GM12878 (cell line): ENCODE measurements around the gene HSPA1B. TPM values are rescaled to one million over a fixed set of nuclear protein-coding genes. Genes with fewer than 3 reads are reported as not detected.

ENCODE experiments used
- ATAC-seq: fragments of 200-7000 bp; cut with Tn5 transposase; 3 replicates; pipeline ENCODE4 v1.9.1; 2020; ENCODE audit warnings: mild to moderate bottlenecking, moderate library complexity
- BruUV-seq: library from RNA; stranded (reverse); fragments of 400-500 nt; replicated peaks from 2 replicates; lab custom pipeline; 2021; lab: Mats Ljungman, UMichigan
- CTCF ChIA-PET: fragments of 300-600 bp; sonication (Branson Sonifier 250); formaldehyde crosslinking; extraction: SDS; loops from one replicate; lab custom pipeline; 2021; ENCODE audit warnings: inconsistent platforms; lab: Yijun Ruan, JAX
- POLR2A ChIA-PET: fragments of 350-600 bp; formaldehyde crosslinking; extraction: SDS; loops from one replicate; lab custom pipeline; 2021; ENCODE audit warnings: inconsistent platforms; lab: Charles Lee
- RAD21 ChIA-PET: fragments of 300-600 bp; sonication (Branson Sonifier 250); formaldehyde crosslinking; loops from one replicate; lab custom pipeline; 2023; ENCODE audit warnings: antibody characterized with exemption; ENCODE audit not compliant: unreplicated experiment; lab: Charles Lee
- SMC1A ChIA-PET: fragments of 300-600 bp; sonication (Branson Sonifier 250); formaldehyde crosslinking; loops from one replicate; lab custom pipeline; 2023; ENCODE audit not compliant: unreplicated experiment, uncharacterized antibody; lab: Charles Lee
- DNase-seq: peaks from one replicate; pipeline ENCODE4 v3.0.0-alpha.2; 2011; ENCODE audit warnings: low read depth, low spot score
- FAIRE-seq: peaks from 3 replicates; lab custom pipeline; 2011; peaks lifted over from hg19 to GRCh38; lab: Jason Lieb, UNC
- H2AFZ ChIP-seq: 2 replicates; pipeline ENCODE4 v1.6.0; 2011; ENCODE audit warnings: low read depth, low read length, control low read depth; ENCODE audit not compliant: control insufficient read depth
- H3K27ac ChIP-seq: 2 replicates; pipeline ENCODE4 v1.5.1; 2011; ENCODE audit warnings: control low read depth; ENCODE audit not compliant: control insufficient read depth, insufficient read depth
- H3K27me3 ChIP-seq, 2 experiments: replicated peaks in 1 of 2; 2 replicates each; pipeline versions ENCODE4 v1.6.0 to v1.6.1; 2011; ENCODE audit warnings: low read length in 1 of 2; ENCODE audit not compliant: control insufficient read depth in 2 of 2, insufficient read depth in 2 of 2
- H3K36me3 ChIP-seq, 2 experiments: 2 replicates each; pipeline ENCODE4 v1.5.1; 2011; ENCODE audit warnings: low read length in 1 of 2; ENCODE audit not compliant: control insufficient read depth in 2 of 2, insufficient read depth in 2 of 2
- H3K4me1 ChIP-seq: 2 replicates; pipeline ENCODE4 v1.6.1; 2011; ENCODE audit warnings: mild to moderate bottlenecking, low read length, moderate library complexity, mixed read lengths; ENCODE audit not compliant: control insufficient read depth, insufficient read depth
- H3K4me2 ChIP-seq: 2 replicates; pipeline ENCODE4 v1.6.0; 2011; ENCODE audit warnings: control low read depth; ENCODE audit not compliant: control insufficient read depth, insufficient read depth
- H3K4me3 ChIP-seq: fragments of 200-600 bp; sonication (generic); 2 replicates; pipeline ENCODE4 v1.5.1; 2016
- H3K79me2 ChIP-seq: 2 replicates; pipeline ENCODE4 v1.6.0; 2011; ENCODE audit warnings: low read length; ENCODE audit not compliant: control insufficient read depth, insufficient read depth
- H3K9ac ChIP-seq: 2 replicates; pipeline ENCODE4 v1.8.0; 2011; ENCODE audit warnings: low read length, control low read depth, mixed read lengths; ENCODE audit not compliant: control insufficient read depth, insufficient read depth
- H3K9me3 ChIP-seq: replicated peaks from 3 replicates; pipeline ENCODE4 v1.5.1; 2011; ENCODE audit warnings: mild to moderate bottlenecking, low read length; ENCODE audit not compliant: control insufficient read depth, insufficient read depth
- H4K20me1 ChIP-seq: 2 replicates; pipeline ENCODE4 v1.6.0; 2011; ENCODE audit not compliant: control insufficient read depth, insufficient read depth
- ASH2L ChIP-seq: fragments of 300-600, 200-600 bp; sonication (generic); IDR thresholded peaks from 2 replicates; pipeline ENCODE4 v1.6.1; 2017; ENCODE audit warnings: low read depth, mild to moderate bottlenecking, borderline replicate concordance
- EGR1 ChIP-seq, 2 experiments: IDR thresholded peaks; 1 replicate in 1 of 2; 2 replicates in 1 of 2; pipeline ENCODE4 v1.6.1; 2011 to 2012; ENCODE audit warnings: low read depth in 2 of 2, low read length in 2 of 2, borderline replicate concordance in 1 of 2, mild to moderate bottlenecking in 1 of 2, moderate library complexity in 1 of 2
- EZH2 ChIP-seq: IDR thresholded peaks from 2 replicates; pipeline ENCODE4 v1.6.1; 2012; ENCODE audit warnings: low read depth, mild to moderate bottlenecking, control low read depth, inconsistent platforms, low read length, borderline replicate concordance; ENCODE audit not compliant: control insufficient read depth
- GABPA ChIP-seq: IDR thresholded peaks from 2 replicates; pipeline ENCODE4 v1.6.1; 2014; ENCODE audit warnings: antibody characterized with exemption, low read depth, mild to moderate bottlenecking, inconsistent platforms
- HCFC1 ChIP-seq: fragments of 150-350 bp; IDR thresholded peaks from 2 replicates; pipeline ENCODE4 v1.6.1; 2014; ENCODE audit warnings: low read length
- KDM1A ChIP-seq: fragments of 200-600 bp; sonication (generic); IDR thresholded peaks from 2 replicates; pipeline ENCODE4 v1.6.1; 2016; ENCODE audit warnings: borderline replicate concordance
- MEF2A ChIP-seq: IDR thresholded peaks from 2 replicates; pipeline ENCODE4 v1.6.1; 2011; ENCODE audit warnings: low read depth, mild to moderate bottlenecking, low read length, moderate library complexity; ENCODE audit not compliant: insufficient read depth
- NFXL1 ChIP-seq: fragments of 450-650 bp; IDR thresholded peaks from 2 replicates; pipeline ENCODE4 v1.6.1; 2017; ENCODE audit warnings: antibody characterized with exemption, mild to moderate bottlenecking, borderline replicate concordance
- RB1 ChIP-seq: fragments of 450-650 bp; formaldehyde crosslinking; IDR thresholded peaks from 2 replicates; pipeline ENCODE4 v1.6.1; 2017; ENCODE audit warnings: mild to moderate bottlenecking, borderline replicate concordance
- RFX5 ChIP-seq: IDR thresholded peaks from 2 replicates; pipeline ENCODE4 v1.6.1; 2011; ENCODE audit warnings: low read depth, low read length, improper control_type of control experiment
- STAT1 ChIP-seq: fragments of 450-650 bp; conservative IDR thresholded peaks from 2 replicates; pipeline ENCODE4 v1.6.1; 2014; ENCODE audit warnings: antibody characterized with exemption, mild to moderate bottlenecking
- TCF3 ChIP-seq: IDR thresholded peaks from 2 replicates; pipeline ENCODE4 v1.6.1; 2012; ENCODE audit warnings: low read depth, mild to moderate bottlenecking, low read length, borderline replicate concordance; ENCODE audit not compliant: insufficient read depth
- YBX1 ChIP-seq: fragments of 450-650 bp; IDR thresholded peaks from 2 replicates; pipeline ENCODE4 v1.6.1; 2016; ENCODE audit warnings: antibody characterized with exemption
- ZNF384 ChIP-seq: IDR thresholded peaks from 2 replicates; pipeline ENCODE4 v1.6.1; 2012; ENCODE audit warnings: low read depth, mild to moderate bottlenecking, low read length, improper control_type of control experiment, borderline replicate concordance
- WGBS: methylation state at CpG from one replicate; pipeline ENCODE4 v1.1.6; 2016; ENCODE audit warnings: low lambda C conversion rate; ENCODE audit not compliant: insufficient replicate concordance, insufficient coverage; ENCODE audit errors: missing lambda C conversion rate; 5-methylcytosine and 5-hydroxymethylcytosine counted together
- in situ Hi-C: fragments of 300-500 bp; cut with MboI; formaldehyde crosslinking; loops from 9 replicates; pipeline ENCODE4 v1.14.3; 2018; ENCODE audit warnings: mixed read lengths
- intact Hi-C: fragments of 100-400 bp; cut with micrococcal nuclease; formaldehyde crosslinking; loops from one replicate; pipeline ENCODE4 v1.14.2; 2022; ENCODE audit not compliant: unreplicated experiment
- polyA plus RNA-seq, 11 experiments: library from polyadenylated mRNA; depleted of rRNA in 4 of 11; unstranded in 6 of 11; stranded (reverse) in 5 of 11; fragments of >200 nt; fragmentation: Nextera tagmentation in 4 of 11; fragmentation: Illumina TruSeq in 1 of 11; extraction: Ambion mirVana in 4 of 11; extraction: Trizol in 1 of 11; gene quantifications; 1 replicate in 1 of 11; 2 replicates in 10 of 11; pipeline versions ENCODE4 v1.2.1 to v1.2.3, GENCODE V29; 2011 to 2016; ENCODE audit warnings: inconsistent platforms in 2 of 11, missing spikeins in 2 of 11, low read depth in 1 of 11
- total RNA-seq, 4 experiments: library from RNA; depleted of rRNA in 3 of 4; stranded (reverse); fragments of >200 nt in 3 of 4; fragmentation: Illumina TruSeq in 1 of 4; extraction: Trizol in 1 of 4; gene quantifications; 2 replicates each; pipeline versions ENCODE4 v1.2.1 to v1.2.3, GENCODE V29; 2013 to 2021
- TF ChIP-seq, protein P1 (sequence below): fragments of 450-650 bp; IDR thresholded peaks from 2 replicates; pipeline ENCODE4 v1.6.1; 2018; ENCODE audit warnings: borderline replicate concordance, mild to moderate bottlenecking; ENCODE audit not compliant: partially characterized antibody
- TF ChIP-seq, protein P2 (sequence below): IDR thresholded peaks from 2 replicates; pipeline ENCODE4 v1.6.1; 2011; ENCODE audit warnings: low read depth, mild to moderate bottlenecking, low read length, moderate library complexity, borderline replicate concordance; ENCODE audit errors: extremely low read depth

The HSPA1B gene
- total and polyA plus RNA-seq, 10 of the 15 experiments (the other 5 are each of a cell fraction or from before 2014, with no cell fraction given), result 0.11 to 40.5 (median 12.8) TPM

DNA sequence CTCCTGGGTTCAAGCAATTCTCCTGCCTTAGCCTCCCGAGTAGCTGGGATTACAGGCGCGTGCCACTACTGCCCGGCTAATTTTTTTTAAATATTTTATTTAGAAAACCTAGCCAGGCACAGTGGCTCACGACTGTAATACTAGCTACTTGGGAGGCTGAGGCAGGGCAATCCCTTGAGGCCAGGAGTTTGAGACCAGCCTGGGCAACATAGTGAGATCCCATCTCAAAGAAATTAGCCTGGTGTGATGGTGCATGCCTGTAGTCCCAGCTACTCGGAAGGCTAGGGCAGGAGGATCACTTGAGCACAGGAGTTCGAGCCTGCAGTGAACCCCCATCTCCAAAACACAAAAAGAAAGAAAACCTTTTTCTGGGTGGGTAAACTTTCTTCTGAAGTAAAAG lies 48.8 kb downstream of the HSPA1B start (continued):
- no peak for TF ChIP-seq EGR1 (IDR thresholded peaks at IDR 0.05; ENCODE audit: borderline replicate concordance in 1 of 2, low read depth in 2 of 2, low read length in 2 of 2)
- TF ChIP-seq, protein P1, sequence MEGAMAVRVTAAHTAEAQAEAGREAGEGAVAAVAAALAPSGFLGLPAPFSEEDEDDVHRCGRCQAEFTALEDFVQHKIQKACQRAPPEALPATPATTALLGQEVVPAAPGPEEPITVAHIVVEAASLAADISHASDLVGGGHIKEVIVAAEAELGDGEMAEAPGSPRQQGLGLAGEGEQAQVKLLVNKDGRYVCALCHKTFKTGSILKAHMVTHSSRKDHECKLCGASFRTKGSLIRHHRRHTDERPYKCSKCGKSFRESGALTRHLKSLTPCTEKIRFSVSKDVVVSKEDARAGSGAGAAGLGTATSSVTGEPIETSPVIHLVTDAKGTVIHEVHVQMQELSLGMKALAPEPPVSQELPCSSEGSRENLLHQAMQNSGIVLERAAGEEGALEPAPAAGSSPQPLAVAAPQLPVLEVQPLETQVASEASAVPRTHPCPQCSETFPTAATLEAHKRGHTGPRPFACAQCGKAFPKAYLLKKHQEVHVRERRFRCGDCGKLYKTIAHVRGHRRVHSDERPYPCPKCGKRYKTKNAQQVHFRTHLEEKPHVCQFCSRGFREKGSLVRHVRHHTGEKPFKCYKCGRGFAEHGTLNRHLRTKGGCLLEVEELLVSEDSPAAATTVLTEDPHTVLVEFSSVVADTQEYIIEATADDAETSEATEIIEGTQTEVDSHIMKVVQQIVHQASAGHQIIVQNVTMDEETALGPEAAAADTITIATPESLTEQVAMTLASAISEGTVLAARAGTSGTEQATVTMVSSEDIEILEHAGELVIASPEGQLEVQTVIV, result no peak

DNA sequence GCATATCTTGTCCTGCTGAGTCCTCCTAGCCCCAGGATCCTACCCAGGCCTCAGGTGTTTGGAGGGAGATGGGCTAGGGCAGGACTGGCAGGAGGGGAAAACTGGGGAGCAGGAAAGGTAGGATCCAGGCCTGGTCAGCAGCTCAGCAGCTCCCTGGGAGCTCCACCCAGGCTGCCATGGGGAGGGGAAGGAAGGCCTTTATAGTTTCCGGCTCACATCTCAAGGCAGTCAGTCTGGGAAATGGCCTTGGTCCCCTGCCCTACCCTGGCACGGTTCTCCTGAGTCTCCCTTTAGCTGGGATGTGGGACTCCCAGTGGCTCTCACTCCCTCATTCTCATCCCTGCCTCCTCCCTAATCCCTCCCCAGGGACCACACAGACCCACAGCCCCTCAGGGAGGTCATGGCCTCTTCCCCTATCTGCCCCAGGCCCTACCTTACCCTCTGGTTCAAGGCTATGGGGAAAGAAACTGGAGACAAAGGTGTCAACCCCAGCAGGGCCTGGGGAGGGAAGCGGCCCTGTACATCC lies 49.6 kb downstream of the HSPA1B start:
- Histone ChIP-seq H3K4me1 (no peaks in the 10 kb centered on the region), H3K27ac (no peak overlapping the region), H3K9ac (no peak overlapping the region), H3K4me2 (no peak overlapping the region), H3K36me3 (peaks cover 0 to 6% of the 10 kb centered on the region in 2 experiments; a peak in 3 of 4 replicates), H4K20me1 (no peaks in the 10 kb centered on the region), H3K9me3 (no peaks in the 10 kb centered on the region), H3K4me3 (no peak overlapping the region), H3K27me3 (no peaks in the 10 kb centered on the region), H3K79me2 (no peaks in the 10 kb centered on the region), H2AFZ (no peak overlapping the region)
- 65% methylated on average over 3 of the region's 3 CpGs for WGBS
- ChIA-PET CTCF (interaction anchor here (1.5 kb wide), 1 partner anchor 10 kb away, joined by 6 read pairs; no protein-coding TSS in a partner anchor), SMC1A (no interaction called here), POLR2A (no interaction called here), RAD21 (no interaction called here)
- DNase-seq (no peak), FAIRE-seq (no peak), ATAC-seq (no peak)
- no TSS peak for BruUV-seq
- in situ Hi-C loops, result no loop called here
- TF ChIP-seq KDM1A (no peak), STAT1 (no peak), ZNF384 (no peak), GABPA (no peak), MEF2A (no peak), TCF3 (no peak), RFX5 (no peak), HCFC1 (no peak), YBX1 (no peak), ASH2L (no peak), NFXL1 (no peak), EZH2 (no peak), RB1 (no peak)
- TF ChIP-seq, protein P2, sequence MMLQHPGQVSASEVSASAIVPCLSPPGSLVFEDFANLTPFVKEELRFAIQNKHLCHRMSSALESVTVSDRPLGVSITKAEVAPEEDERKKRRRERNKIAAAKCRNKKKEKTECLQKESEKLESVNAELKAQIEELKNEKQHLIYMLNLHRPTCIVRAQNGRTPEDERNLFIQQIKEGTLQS, result no peak
- intact Hi-C loops, result no loop called here
